NCI-H2171 treated with DMSO at 0.1 percent for 48 hours (cell line): Measurements from ENCODE around the gene SLC7A14.

Source experiments
- DNase-seq: peaks from one replicate; lab custom pipeline; 2025; lab: John Stamatoyannopoulos, UW

SLC7A14 gene

DNA sequence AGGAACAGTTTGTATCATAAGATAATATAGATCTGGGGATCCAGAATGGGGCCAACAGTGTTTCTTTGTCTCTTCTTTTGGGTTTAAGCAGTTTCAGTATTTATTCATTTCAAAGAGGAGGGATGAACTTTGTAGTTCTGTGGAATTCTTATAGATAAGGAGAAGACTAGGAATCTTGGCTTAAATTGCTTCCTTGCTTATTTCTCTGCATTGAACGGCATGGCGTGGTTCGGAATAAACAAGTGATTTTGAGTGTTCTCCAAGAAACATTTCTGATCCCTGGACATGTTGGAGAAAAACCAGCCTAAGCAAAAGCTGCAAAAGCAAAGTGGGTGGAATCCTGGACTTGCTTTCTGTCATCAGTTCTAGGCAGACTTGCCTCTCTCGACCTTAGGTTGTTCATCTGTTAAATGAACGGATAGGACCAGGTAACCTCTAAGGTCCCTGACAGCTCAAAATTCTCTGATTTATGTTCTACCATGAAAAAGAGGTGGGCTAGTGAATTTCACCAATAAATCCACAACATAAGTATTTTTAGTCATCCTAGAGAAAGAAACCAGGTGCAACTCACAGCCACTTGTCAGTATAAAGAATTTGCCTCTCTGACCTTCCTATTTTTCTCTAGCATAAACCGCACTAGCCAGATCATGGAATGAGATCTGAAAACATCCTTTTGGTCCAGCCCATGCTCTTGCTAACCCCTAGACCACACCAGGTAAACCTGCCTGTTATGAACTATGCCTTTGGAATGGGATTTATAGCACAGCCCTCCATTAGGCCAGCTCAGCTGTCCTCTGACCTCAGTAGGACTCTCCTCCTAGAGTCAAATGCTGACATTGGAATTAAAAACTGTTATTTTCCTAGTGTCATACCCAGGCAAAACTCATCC is 88.4 kb downstream of the SLC7A14 start:
- no peak for DNase-seq

- DNase-seq, result no peak
Measured at GRCh38 chr3:170496868-170497140, 89.1 kb downstream of the SLC7A14 start.

DNA sequence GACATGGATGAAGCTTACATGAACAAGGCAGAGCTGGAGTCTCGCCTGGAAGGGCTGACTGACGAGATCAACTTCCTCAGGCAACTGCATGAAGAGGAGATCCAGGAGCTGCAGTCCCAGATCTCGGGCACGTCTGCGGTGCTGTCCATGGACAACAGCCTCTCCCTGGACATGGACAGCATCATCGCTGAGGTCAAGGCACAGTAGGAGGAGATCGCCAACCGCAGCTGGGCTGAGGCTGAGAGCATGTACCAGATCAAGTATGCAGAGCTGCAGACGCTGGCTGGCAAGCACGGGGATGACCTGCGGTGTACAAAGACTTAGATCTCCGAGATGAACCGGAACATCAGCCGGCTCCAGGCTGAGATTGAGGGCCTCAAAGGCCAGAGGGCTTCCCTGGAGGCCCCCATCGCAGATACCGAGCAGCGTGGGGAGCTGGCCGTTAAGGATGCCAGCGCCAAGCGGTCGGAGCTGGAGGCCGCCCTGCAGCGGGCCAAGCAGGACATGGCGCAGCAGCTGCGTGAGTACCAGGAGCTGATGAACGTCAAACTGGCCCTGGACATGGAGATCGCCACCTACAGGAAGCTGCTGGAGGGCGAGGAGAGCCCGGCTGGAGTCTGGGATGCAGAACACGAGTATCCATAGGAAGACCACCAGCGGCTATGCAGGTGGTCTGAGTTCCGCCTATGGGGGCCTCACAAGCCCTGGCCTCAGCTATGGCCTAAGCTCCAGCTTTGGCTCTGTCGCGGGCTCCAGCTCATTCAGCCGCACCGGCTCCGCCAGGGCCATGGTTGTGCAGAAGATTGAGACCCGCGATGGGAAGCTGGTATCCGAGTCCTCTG is 89.6 kb downstream of the SLC7A14 start:
- no peak for DNase-seq

- no peak for DNase-seq
Measured at GRCh38 chr3:170494766-170495165, 91.1 kb downstream of the SLC7A14 start.

GRCh38 chr3:170493712-170494182 is 92.1 kb downstream of the SLC7A14 start:
- no peak for DNase-seq

DNA sequence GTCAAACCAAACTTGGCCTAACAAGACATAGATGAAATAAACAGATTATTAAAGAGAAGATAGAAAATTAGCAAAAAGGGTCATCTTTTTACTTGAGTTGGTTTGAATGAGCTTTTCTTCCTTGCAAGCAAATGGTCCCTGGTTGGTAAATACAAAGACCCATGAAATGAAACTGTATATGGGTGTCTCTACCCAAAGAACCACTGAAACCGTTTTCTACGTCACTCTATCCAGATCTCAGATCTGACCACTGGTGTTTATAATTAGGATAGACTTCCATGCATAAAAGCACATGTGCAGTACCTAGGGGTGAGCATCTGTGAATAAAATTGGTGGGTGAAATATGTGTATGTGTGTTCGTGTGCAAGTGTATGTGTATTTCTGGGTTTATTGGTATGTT is 94.0 kb downstream of the SLC7A14 start:
- DNase-seq, result no peak

- no peak for DNase-seq
Measured at GRCh38 chr3:170490828-170491560, 94.9 kb downstream of the SLC7A14 start.

DNA sequence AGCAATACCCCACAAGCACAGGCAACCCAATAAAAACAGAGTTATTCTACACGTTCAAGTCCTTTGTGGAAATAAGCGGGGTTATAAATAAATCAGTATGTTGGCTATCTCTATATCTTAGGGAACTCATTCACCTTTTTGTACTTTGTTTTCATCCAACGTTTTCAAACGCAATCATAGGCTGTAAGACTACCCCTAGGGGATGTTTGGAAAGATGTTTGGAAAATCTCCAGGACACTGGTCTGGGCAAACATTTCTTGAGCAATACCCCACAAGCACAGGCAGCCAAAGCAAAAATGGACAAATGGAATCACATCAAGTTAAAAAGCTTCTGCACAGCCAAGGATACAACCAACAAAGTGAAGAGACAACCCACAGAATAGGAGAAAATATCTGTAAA is 97.1 kb downstream of the SLC7A14 start:
- no peak for DNase-seq

- no peak for DNase-seq
Measured at GRCh38 chr3:170487031-170487430, 98.8 kb downstream of the SLC7A14 start.

- DNase-seq, result no peak
Measured at GRCh38 chr3:170486398-170486797, 99.5 kb downstream of the SLC7A14 start.

GRCh38 chr3:170485696-170486095 is 100.2 kb downstream of the SLC7A14 start:
- no peak for DNase-seq

DNA sequence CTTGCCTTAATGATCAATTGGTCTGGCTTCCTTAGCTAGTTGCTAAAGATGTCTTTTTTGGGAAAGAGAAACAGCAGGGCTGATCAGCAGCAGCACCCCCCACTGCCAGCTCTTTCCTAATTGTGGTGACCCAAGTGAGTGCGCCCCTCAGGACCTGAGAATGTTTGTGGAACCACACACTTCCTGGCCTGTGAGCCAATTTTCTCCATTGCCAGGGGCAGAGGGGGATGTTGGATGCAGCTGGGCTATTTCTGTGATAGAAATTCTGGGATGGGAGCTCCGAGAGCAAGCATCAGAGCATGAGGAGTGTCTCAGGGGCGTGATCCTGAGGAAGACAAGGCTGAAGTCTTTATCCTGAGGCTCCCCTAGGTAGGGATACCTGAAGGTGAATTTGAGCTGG is 100.6 kb downstream of the SLC7A14 start:
- DNase-seq, result no peak

DNA sequence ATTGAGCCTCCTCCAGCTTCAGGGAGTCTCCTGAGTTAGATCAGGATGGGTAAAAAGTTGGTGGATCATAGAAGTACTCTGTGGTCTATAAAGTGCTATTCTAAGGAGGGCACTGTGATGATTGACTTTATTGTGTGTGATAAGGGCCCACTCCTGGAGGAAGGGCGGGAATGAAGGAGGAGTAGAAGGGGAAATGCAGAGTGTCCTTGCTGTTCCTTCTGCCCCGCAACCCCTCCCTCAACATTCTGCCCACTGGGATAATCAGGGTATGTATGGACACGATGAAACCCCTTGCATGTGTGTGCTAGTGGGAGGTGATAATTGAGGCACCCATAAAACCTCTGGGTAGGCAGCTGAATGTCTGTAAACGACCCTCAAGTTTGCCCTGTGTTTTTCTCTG is 101.0 kb downstream of the SLC7A14 start:
- no peak for DNase-seq

DNA sequence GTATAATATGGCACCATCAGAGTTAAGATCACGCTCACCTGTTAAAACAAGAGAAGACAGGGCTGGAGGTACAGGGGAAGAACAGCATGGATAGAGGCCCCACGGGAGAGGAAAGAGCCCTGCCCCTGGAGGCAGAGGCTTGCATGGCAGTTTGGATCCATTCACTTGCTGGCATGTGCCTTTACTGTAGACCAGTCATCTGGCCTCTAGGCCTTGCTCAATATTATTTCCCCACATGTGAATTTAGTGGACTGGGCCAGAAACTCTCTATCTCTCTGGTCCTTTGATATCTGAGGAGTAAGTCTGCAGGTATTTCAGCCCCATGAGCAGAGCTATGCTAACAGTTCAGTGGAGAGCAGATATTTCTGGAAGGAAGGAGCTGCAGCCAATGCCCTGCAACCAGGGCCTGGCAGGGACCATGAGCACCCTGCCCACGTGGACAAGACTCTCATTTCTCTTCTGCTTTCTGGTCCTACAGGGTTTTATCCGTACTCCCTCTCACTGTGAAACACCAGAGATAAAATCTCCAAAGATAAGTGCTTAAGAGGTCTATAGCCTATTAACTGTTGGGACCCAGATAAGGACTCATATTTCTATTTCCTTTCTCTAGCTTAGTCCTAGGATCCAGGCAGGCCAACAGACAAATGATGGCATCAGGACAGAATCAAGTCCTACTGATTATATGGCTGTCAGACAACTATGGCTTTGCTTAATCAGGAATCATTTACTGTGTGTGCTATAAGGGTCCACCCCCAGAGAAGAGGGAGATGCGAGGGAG is 102.2 kb downstream of the SLC7A14 start:
- DNase-seq, result no peak

- no peak for DNase-seq
Measured at GRCh38 chr3:170482199-170482598, 103.7 kb downstream of the SLC7A14 start.

- DNase-seq, result no peak
Measured at GRCh38 chr3:170480111-170480510, 105.8 kb downstream of the SLC7A14 start.

- DNase-seq, result no peak
Measured at GRCh38 chr3:170477395-170477794, 108.5 kb downstream of the SLC7A14 start.

GRCh38 chr3:170476291-170476690 is 109.6 kb downstream of the SLC7A14 start:
- DNase-seq, result no peak

- no peak for DNase-seq
Measured at GRCh38 chr3:170475092-170475685, 110.7 kb downstream of the SLC7A14 start.

- no peak for DNase-seq
Measured at GRCh38 chr3:170473358-170473757, 112.5 kb downstream of the SLC7A14 start.

- DNase-seq, result peak; percentile 58
Measured at GRCh38 chr3:170471149-170471548, 114.7 kb downstream of the SLC7A14 start.
